Astrocyte (in vitro differentiated cells and primary cell): Measurements from ENCODE around the gene RGSL1. TPM values are rescaled to one million over a fixed set of nuclear protein-coding genes. Genes with fewer than 3 reads are reported as not detected.

Experiments used
- DNase-seq: peaks from one replicate; pipeline ENCODE4 v3.0.0-alpha.2; 2010; ENCODE audit warnings: low read depth
- FAIRE-seq: peaks from 2 replicates; lab custom pipeline; 2011; peaks lifted over from hg19 to GRCh38; lab: Jason Lieb, UNC
- H2AFZ ChIP-seq: 2 replicates; pipeline ENCODE4 v1.6.0; 2012; ENCODE audit warnings: low read depth, low read length, inconsistent platforms
- H3K27ac ChIP-seq: 2 replicates; pipeline ENCODE4 v1.5.1; 2011; ENCODE audit warnings: low read depth, low read length, inconsistent platforms
- H3K27me3 ChIP-seq: 2 replicates; pipeline ENCODE4 v1.6.0; 2011; ENCODE audit warnings: low read length, inconsistent platforms; ENCODE audit not compliant: insufficient read depth
- H3K36me3 ChIP-seq: 2 replicates; pipeline ENCODE4 v1.5.1; 2011; ENCODE audit warnings: low read length, inconsistent platforms; ENCODE audit not compliant: insufficient read depth
- H3K4me1 ChIP-seq: 2 replicates; pipeline ENCODE4 v1.5.1; 2011; ENCODE audit warnings: low read length, inconsistent platforms; ENCODE audit not compliant: insufficient read depth
- H3K4me2 ChIP-seq: 2 replicates; pipeline ENCODE4 v1.6.0; 2012; ENCODE audit warnings: low read length, inconsistent platforms
- H3K4me3 ChIP-seq: 2 replicates; pipeline ENCODE4 v1.5.1; 2011; ENCODE audit warnings: low read depth, mild to moderate bottlenecking, low read length, inconsistent platforms; ENCODE audit not compliant: insufficient read depth
- H3K79me2 ChIP-seq: 2 replicates; pipeline ENCODE4 v1.6.0; 2012; ENCODE audit warnings: mild to moderate bottlenecking, low read length, inconsistent platforms; ENCODE audit not compliant: insufficient read depth
- H3K9ac ChIP-seq: 2 replicates; pipeline ENCODE4 v1.6.0; 2012; ENCODE audit warnings: mild to moderate bottlenecking, low read length, inconsistent platforms
- H3K9me3 ChIP-seq: 2 replicates; pipeline ENCODE4 v1.5.1; 2012; ENCODE audit warnings: low read depth, mild to moderate bottlenecking, low read length, inconsistent platforms; ENCODE audit not compliant: insufficient read depth
- H4K20me1 ChIP-seq: 2 replicates; pipeline ENCODE4 v1.6.0; 2012; ENCODE audit warnings: low read length, inconsistent platforms; ENCODE audit not compliant: insufficient read depth
- H3K27ac Mint-ChIP-seq: one replicate; pipeline ENCODE4 v1.8.0; 2021; ENCODE audit warnings: mild to moderate bottlenecking, mixed read lengths; ENCODE audit not compliant: unreplicated experiment
- H3K27me3 Mint-ChIP-seq: one replicate; pipeline ENCODE4 v1.8.0; 2021; ENCODE audit warnings: low read depth, mixed read lengths; ENCODE audit not compliant: unreplicated experiment
- H3K36me3 Mint-ChIP-seq: one replicate; pipeline ENCODE4 v1.8.0; 2021; ENCODE audit warnings: low read depth, mixed read lengths; ENCODE audit not compliant: unreplicated experiment
- H3K4me1 Mint-ChIP-seq: one replicate; pipeline ENCODE4 v1.8.0; 2021; ENCODE audit warnings: low read depth, mixed read lengths; ENCODE audit not compliant: unreplicated experiment
- H3K4me3 Mint-ChIP-seq: one replicate; pipeline ENCODE4 v1.8.0; 2021; ENCODE audit warnings: mild to moderate bottlenecking, moderate library complexity, mixed read lengths; ENCODE audit not compliant: unreplicated experiment
- H3K9me3 Mint-ChIP-seq: one replicate; pipeline ENCODE4 v1.8.0; 2021; ENCODE audit warnings: mild to moderate bottlenecking, mixed read lengths; ENCODE audit not compliant: unreplicated experiment
- CTCF ChIP-seq: IDR thresholded peaks from 2 replicates; pipeline ENCODE4 v1.5.1; 2011; ENCODE audit warnings: low read depth, mild to moderate bottlenecking, inconsistent platforms, low read length, moderate library complexity; ENCODE audit not compliant: insufficient read depth
- EZH2 ChIP-seq: IDR thresholded peaks from 2 replicates; pipeline ENCODE4 v1.6.1; 2012; ENCODE audit warnings: mild to moderate bottlenecking, low read length, inconsistent platforms; ENCODE audit not compliant: insufficient read depth
- total RNA-seq: library from RNA; stranded (reverse); gene quantifications from 2 replicates; pipeline ENCODE4 v1.2.1, GENCODE V29; 2021

The RGSL1 gene
- total RNA-seq, 1 donor from 2014 or later, result not detected

- Mint-ChIP-seq H3K4me1 (no peaks in the 10 kb centered on the region), H3K36me3 (no peaks in the 10 kb centered on the region), H3K9me3 (no peaks in the 10 kb centered on the region), H3K4me3 (no peak overlapping the region), H3K27me3 (peaks cover 4% of the 10 kb centered on the region), H3K27ac (no peak overlapping the region)
- DNase-seq (no peak), FAIRE-seq (no peak)
- H3K27me3 ChIP-seq, result no peaks in the 10 kb centered on the region
- no peaks in the 10 kb centered on the region for H3K9me3 ChIP-seq
- H2AFZ ChIP-seq, result no peak overlapping the region
- no peak overlapping the region for H3K4me3 ChIP-seq
- no peaks in the 10 kb centered on the region for H4K20me1 ChIP-seq
- H3K4me1 ChIP-seq, result no peaks in the 10 kb centered on the region
- no peak overlapping the region for H3K9ac ChIP-seq
- TF ChIP-seq EZH2 (no peak), CTCF (no peak)
- no peaks in the 10 kb centered on the region for H3K79me2 ChIP-seq
- H3K36me3 ChIP-seq, result no peaks in the 10 kb centered on the region
- no peak overlapping the region for H3K4me2 ChIP-seq
- H3K27ac ChIP-seq, result no peak overlapping the region
Observed at GRCh38 chr1:182447660-182448059, 2.3 kb upstream of the RGSL1 start.

GRCh38 chr1:182453631-182454030 is 3.7 kb downstream of the RGSL1 start:
- no peaks in the 10 kb centered on the region for H3K36me3 Mint-ChIP-seq
- Histone ChIP-seq H3K36me3 (no peaks in the 10 kb centered on the region), H3K4me1 (no peaks in the 10 kb centered on the region), H3K9ac (no peak overlapping the region), H3K27me3 (no peaks in the 10 kb centered on the region), H3K4me2 (no peak overlapping the region), H3K79me2 (no peaks in the 10 kb centered on the region), H3K27ac (no peak overlapping the region), H3K9me3 (no peaks in the 10 kb centered on the region), H2AFZ (no peak overlapping the region), H4K20me1 (no peaks in the 10 kb centered on the region), H3K4me3 (no peak overlapping the region)
- no peak overlapping the region for H3K27ac Mint-ChIP-seq
- no peaks in the 10 kb centered on the region for H3K9me3 Mint-ChIP-seq
- H3K4me1 Mint-ChIP-seq, result no peaks in the 10 kb centered on the region
- TF ChIP-seq CTCF (no peak), EZH2 (no peak)
- DNase-seq, result no peak
- no peak for FAIRE-seq
- no peaks in the 10 kb centered on the region for H3K27me3 Mint-ChIP-seq
- no peak overlapping the region for H3K4me3 Mint-ChIP-seq

- no peaks in the 10 kb centered on the region for H3K4me1 Mint-ChIP-seq
Observed at GRCh38 chr1:182457844-182458243, 7.9 kb downstream of the RGSL1 start.

More at GRCh38 chr1:182457844-182458243, 7.9 kb downstream of the RGSL1 start:
- Histone ChIP-seq H4K20me1 (no peaks in the 10 kb centered on the region), H2AFZ (no peak overlapping the region), H3K9ac (no peak overlapping the region), H3K9me3 (no peaks in the 10 kb centered on the region), H3K4me1 (no peaks in the 10 kb centered on the region), H3K79me2 (no peaks in the 10 kb centered on the region), H3K4me3 (no peak overlapping the region), H3K27ac (no peak overlapping the region), H3K4me2 (no peak overlapping the region), H3K27me3 (no peaks in the 10 kb centered on the region), H3K36me3 (no peaks in the 10 kb centered on the region)
- no peaks in the 10 kb centered on the region for H3K27me3 Mint-ChIP-seq
- TF ChIP-seq EZH2, result no peak
- TF ChIP-seq CTCF, result no peak
- no peak overlapping the region for H3K4me3 Mint-ChIP-seq
- DNase-seq, result no peak
- H3K36me3 Mint-ChIP-seq, result no peaks in the 10 kb centered on the region
- H3K9me3 Mint-ChIP-seq, result peaks cover 1% of the 10 kb centered on the region
- no peak overlapping the region for H3K27ac Mint-ChIP-seq
- FAIRE-seq, result no peak
